ENCODE measurements around the gene UBB. TPM values are rescaled to one million over a fixed set of nuclear protein-coding genes. Genes with fewer than 3 reads are reported as not detected.

Gene UBB
- total RNA-seq, 2 donors from 2014 or later: 520 to 686 TPM

DNA sequence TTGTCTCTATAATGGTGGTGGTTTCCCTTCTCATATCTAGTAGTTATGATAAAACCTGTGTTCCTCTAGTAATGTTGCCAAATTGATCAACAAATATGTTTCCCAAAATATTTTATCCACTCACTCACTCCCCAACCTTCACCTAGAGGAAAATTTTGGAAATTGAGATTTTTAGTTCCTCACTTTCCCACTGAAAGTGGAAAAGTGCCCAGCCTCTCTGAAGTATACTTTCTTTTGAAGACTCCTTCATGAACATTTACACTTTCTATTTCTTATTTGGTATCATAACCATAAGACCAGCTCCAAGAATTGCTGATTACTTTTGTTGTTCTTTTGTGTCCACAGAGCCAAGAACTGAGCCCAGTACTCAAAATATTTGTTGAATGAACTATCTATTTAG, 22.5 kb upstream of the UBB start:
- no peak for ATAC-seq (ENCODE audit: insufficient number of reproducible peaks, low FRiP score, low read depth)

DNA sequence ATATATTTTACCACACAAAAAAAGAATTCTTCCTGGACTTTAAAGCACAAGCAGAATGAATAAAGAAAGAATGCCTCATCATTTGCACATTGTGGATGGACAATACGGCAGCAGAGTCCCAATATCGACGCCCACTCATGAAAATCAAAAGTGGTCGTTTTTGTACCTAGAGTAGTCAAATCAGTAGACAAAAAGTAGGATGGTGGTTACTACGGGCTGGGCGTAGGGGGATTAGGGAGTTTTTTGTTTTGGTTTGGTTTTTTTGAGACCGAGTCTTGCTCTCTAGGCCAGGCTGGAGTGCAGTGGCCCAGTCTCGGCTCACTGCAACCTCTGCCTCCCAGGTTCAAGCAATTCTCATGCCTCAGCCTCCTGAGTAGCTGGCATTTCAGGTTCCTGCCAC, 19.0 kb upstream of the UBB start:
- H3K4me3 ChIP-seq: no peak overlapping the region
- H3K4me1 ChIP-seq (ENCODE audit: control insufficient read depth in 1 of 2, low read depth in 2 of 2): peaks cover 0 to 9% of the 10 kb centered on the region in 2 donors
- H3K9me3 ChIP-seq: no peaks in the 10 kb centered on the region
- DNase-seq (ENCODE audit: low spot score): no peak
- H3K27ac ChIP-seq: no peak overlapping the region
- no peaks in the 10 kb centered on the region for H3K27me3 ChIP-seq (replicated peaks; ENCODE audit: insufficient read depth)
- TF ChIP-seq CTCF (IDR thresholded peaks at IDR 0.05): no peak
- no peak for ATAC-seq (ENCODE audit: insufficient number of reproducible peaks, low FRiP score, low read depth)
- no peaks in the 10 kb centered on the region for H3K36me3 ChIP-seq

More for the DNA sequence above, 22.5 kb upstream of the UBB start:
- no peak overlapping the region for H3K4me3 ChIP-seq
- no peaks in the 10 kb centered on the region for H3K9me3 ChIP-seq
- H3K27ac ChIP-seq: no peak overlapping the region
- H3K4me1 ChIP-seq (ENCODE audit: control insufficient read depth in 1 of 2, low read depth in 2 of 2): peaks cover 0 to 4% of the 10 kb centered on the region in 2 donors
- H3K36me3 ChIP-seq: no peaks in the 10 kb centered on the region
- no peak for TF ChIP-seq CTCF (IDR thresholded peaks at IDR 0.05)
- no peaks in the 10 kb centered on the region for H3K27me3 ChIP-seq (replicated peaks; ENCODE audit: insufficient read depth)
- no peak for DNase-seq (ENCODE audit: low spot score)

GRCh38 chr17:16363749-16364536, 16.9 kb upstream of the UBB start:
- DNase-seq (ENCODE audit: low spot score): peak; percentile 57
- Histone ChIP-seq H3K27me3 (replicated peaks; ENCODE audit: insufficient read depth) (no peaks in the 10 kb centered on the region), H3K4me3 (no peak overlapping the region), H3K4me1 (ENCODE audit: control insufficient read depth in 1 of 2, low read depth in 2 of 2) (peaks cover 0 to 9% of the 10 kb centered on the region in 2 donors), H3K36me3 (no peaks in the 10 kb centered on the region), H3K9me3 (no peaks in the 10 kb centered on the region), H3K27ac (peak overlapping the region in 1 of 2 donors; percentile 2)
- TF ChIP-seq CTCF (IDR thresholded peaks at IDR 0.05): peak; percentile 95
- peak; percentile 88 for ATAC-seq (ENCODE audit: insufficient number of reproducible peaks, low FRiP score, low read depth)

DNA sequence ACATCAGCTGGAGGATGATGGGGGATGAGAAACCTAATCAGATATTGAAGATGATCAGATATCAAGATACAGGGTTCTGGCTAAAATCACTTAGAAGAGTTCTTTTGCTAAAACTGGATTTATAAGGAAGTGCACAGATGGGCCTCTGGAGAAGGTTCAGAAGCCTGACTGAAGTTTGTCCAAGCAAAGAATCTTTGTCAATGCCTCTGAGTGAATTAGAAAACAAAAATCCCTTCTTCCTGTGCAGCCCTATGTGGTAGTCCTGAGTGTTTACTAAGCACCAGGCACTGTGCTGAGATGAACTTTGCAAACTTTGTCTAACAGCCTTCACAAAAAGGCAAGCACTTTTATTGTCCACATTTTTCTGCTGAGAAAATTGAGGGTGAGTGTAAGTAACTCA, 16.3 kb upstream of the UBB start:
- Histone ChIP-seq H3K27ac (peak overlapping the region in 1 of 2 donors; percentile 2), H3K36me3 (no peaks in the 10 kb centered on the region), H3K9me3 (no peaks in the 10 kb centered on the region), H3K4me1 (ENCODE audit: control insufficient read depth in 1 of 2, low read depth in 2 of 2) (peaks cover 0 to 9% of the 10 kb centered on the region in 2 donors), H3K27me3 (replicated peaks; ENCODE audit: insufficient read depth) (no peaks in the 10 kb centered on the region), H3K4me3 (no peak overlapping the region)
- ATAC-seq (ENCODE audit: insufficient number of reproducible peaks, low FRiP score, low read depth): no peak
- TF ChIP-seq CTCF (IDR thresholded peaks at IDR 0.05): no peak
- DNase-seq (ENCODE audit: low spot score): no peak

DNA sequence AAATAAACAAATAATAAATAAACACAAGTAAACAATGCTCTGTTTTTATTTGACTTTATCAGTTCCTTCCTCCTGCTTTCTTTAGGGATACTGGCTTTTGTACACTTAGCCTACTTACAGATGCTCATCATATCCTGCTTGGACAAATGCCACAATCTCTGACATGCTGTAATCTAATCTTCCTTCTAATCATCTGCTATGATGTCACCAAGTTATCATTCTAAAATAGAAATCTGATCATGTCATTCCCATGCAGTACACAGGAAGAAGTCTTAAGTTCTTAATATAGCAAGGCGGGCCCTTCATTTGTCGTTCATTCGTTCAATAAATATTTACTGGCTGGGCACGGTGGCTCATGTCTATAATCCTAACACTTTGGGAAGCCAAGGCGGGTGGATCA, 9.1 kb upstream of the UBB start:
- Histone ChIP-seq H3K9me3 (no peaks in the 10 kb centered on the region), H3K4me3 (no peak overlapping the region), H3K27ac (no peak overlapping the region), H3K4me1 (ENCODE audit: control insufficient read depth in 1 of 2, low read depth in 2 of 2) (peaks cover 9 to 10% of the 10 kb centered on the region in 2 donors), H3K27me3 (replicated peaks; ENCODE audit: insufficient read depth) (no peaks in the 10 kb centered on the region), H3K36me3 (no peaks in the 10 kb centered on the region)
- ATAC-seq (ENCODE audit: insufficient number of reproducible peaks, low FRiP score, low read depth) (no peak), DNase-seq (ENCODE audit: low spot score) (no peak)
- no peak for TF ChIP-seq CTCF (IDR thresholded peaks at IDR 0.05)
